Effector memory CD4-positive, alpha-beta T cell (primary cell): ENCODE data around the gene WDR7.
"Not testable (repeated sequence)": the region's sequence is repeated elsewhere in the genome, so short reads cannot be mapped to it uniquely, and the experiment has no call there.

Experiments used
- DNase-seq, 3 donors: peaks; one replicate each; pipeline ENCODE4 v3.0.0-alpha.2; 2020
- H3K27ac ChIP-seq: 2 replicates; pipeline ENCODE4 v1.7.0; 2013; ENCODE audit warnings: mild to moderate bottlenecking, low read length, moderate library complexity; ENCODE audit not compliant: insufficient read depth, poor library complexity, severe bottlenecking
- H3K27me3 ChIP-seq: replicated peaks from 2 replicates; pipeline ENCODE4 v1.7.0; 2013; ENCODE audit warnings: mild to moderate bottlenecking, low read length; ENCODE audit not compliant: insufficient read depth, control insufficient read depth, poor library complexity, severe bottlenecking
- H3K36me3 ChIP-seq: 2 replicates; pipeline ENCODE4 v1.7.0; 2013; ENCODE audit warnings: mild to moderate bottlenecking, low read length, moderate library complexity; ENCODE audit not compliant: control insufficient read depth, insufficient read depth
- H3K4me1 ChIP-seq: 2 replicates; pipeline ENCODE4 v1.7.0; 2013; ENCODE audit warnings: low read length, mild to moderate bottlenecking; ENCODE audit not compliant: control insufficient read depth, insufficient read depth, poor library complexity, severe bottlenecking
- H3K4me3 ChIP-seq: 2 replicates; pipeline ENCODE4 v1.7.0; 2013; ENCODE audit warnings: low read length, low read depth, mild to moderate bottlenecking; ENCODE audit not compliant: insufficient read depth, poor library complexity, severe bottlenecking
- H3K9me3 ChIP-seq: 2 replicates; pipeline ENCODE4 v1.7.0; 2013; ENCODE audit warnings: mild to moderate bottlenecking, low read length, moderate library complexity; ENCODE audit not compliant: control insufficient read depth

WDR7 gene

DNA sequence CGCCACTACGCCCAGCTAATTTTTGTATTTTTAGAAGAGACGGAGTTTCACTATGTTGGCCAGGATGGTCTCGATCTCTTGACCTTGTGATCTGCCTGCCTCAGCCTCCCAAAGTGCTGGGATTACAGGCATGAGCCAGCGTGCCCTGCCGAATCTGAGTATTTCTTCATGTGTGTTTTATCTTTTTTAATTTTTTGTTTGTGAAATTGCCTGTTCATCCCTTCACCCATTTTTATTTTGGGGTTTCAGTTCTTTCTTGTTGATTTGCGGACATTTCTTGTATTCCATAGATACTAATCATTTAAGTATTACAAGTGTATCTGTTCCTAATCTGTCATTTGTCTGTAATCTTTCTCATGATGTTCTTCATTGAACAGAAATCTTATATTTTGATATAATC, 3.1 kb downstream of the WDR7 start:
- not testable (repeated sequence) for H3K4me3 ChIP-seq, H3K9me3 ChIP-seq, DNase-seq, H3K27me3 ChIP-seq, H3K27ac ChIP-seq, H3K36me3 ChIP-seq
- peaks cover 16% of the 10 kb centered on the region for H3K4me1 ChIP-seq

DNA sequence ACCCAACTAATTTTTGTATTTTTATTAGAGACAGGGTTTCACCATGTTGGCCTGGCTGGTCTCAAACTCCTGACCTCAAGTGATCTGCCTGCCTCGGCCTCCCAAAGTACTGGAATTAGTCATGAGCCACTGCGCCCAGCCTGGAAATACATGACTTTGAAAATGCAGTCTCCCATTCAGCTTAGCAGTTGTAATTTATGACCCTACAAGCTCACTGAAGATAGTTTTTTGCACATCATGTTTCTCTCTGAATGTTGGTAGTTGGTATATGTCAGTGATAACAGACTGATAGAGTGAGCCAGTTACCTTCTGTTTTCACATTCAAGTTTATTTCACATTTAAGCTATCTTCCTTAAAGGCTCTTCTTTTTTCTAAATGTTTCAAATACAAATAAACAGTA, 7.1 kb downstream of the WDR7 start:
- Histone ChIP-seq H3K27me3 (no peaks in the 10 kb centered on the region), H3K36me3 (no peaks in the 10 kb centered on the region), H3K4me1 (no peaks in the 10 kb centered on the region), H3K4me3 (no peak overlapping the region), H3K9me3 (no peaks in the 10 kb centered on the region), H3K27ac (no peak overlapping the region)
- DNase-seq, result no peak

- no peaks in the 10 kb centered on the region for H3K36me3 ChIP-seq
- no peaks in the 10 kb centered on the region for H3K4me1 ChIP-seq
- H3K4me3 ChIP-seq, result no peak overlapping the region
- no peak for DNase-seq
- H3K27me3 ChIP-seq, result no peaks in the 10 kb centered on the region
- no peak overlapping the region for H3K27ac ChIP-seq
- no peaks in the 10 kb centered on the region for H3K9me3 ChIP-seq
Measured at GRCh38 chr18:56659111-56659510, 8.0 kb downstream of the WDR7 start.

GRCh38 chr18:56660655-56661054, 9.5 kb downstream of the WDR7 start:
- Histone ChIP-seq H3K9me3 (no peaks in the 10 kb centered on the region), H3K36me3 (no peaks in the 10 kb centered on the region), H3K27me3 (no peaks in the 10 kb centered on the region), H3K27ac (no peak overlapping the region), H3K4me3 (no peak overlapping the region), H3K4me1 (no peaks in the 10 kb centered on the region)
- no peak for DNase-seq

DNA sequence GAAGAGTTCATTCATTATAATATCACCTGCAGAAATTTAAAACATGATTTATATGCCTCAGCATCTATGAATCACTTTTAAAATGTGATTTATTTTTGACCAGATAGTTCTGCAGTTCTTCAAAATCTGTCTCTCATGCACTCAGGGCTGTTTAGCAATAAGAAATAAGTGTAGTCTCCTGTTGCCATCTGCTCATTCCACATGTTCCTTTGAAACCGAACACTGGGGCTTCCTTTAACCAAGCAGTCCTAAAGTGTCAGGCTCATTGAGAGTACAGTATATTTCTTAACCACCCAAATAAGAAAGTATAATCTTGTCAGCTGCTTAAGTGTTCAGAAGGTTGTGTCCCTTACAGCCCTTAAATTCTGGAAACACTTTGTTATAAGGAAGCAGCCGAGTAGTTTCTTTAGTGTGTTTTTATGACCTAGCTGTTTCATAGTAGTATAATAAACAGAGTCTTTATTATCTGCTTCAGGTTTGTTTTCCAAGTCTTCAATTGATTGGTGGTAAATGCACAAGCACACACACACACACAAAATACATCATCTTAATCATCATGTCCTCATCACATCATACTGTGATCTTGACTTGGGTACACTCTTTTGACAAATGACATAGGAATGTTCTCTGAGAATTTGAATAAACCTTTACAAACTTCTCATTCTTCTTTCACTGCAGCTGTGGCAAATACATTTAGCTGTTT, 10.4 kb downstream of the WDR7 start:
- H3K36me3 ChIP-seq, result no peaks in the 10 kb centered on the region
- H3K9me3 ChIP-seq, result no peaks in the 10 kb centered on the region
- H3K4me1 ChIP-seq, result no peaks in the 10 kb centered on the region
- H3K27ac ChIP-seq, result no peak overlapping the region
- no peak for DNase-seq
- no peak overlapping the region for H3K4me3 ChIP-seq
- H3K27me3 ChIP-seq, result no peaks in the 10 kb centered on the region

- H3K27ac ChIP-seq, result no peak overlapping the region
- no peaks in the 10 kb centered on the region for H3K27me3 ChIP-seq
- H3K4me1 ChIP-seq, result no peaks in the 10 kb centered on the region
- no peak for DNase-seq
- H3K4me3 ChIP-seq, result no peak overlapping the region
- H3K36me3 ChIP-seq, result no peaks in the 10 kb centered on the region
- no peaks in the 10 kb centered on the region for H3K9me3 ChIP-seq
Measured at GRCh38 chr18:56662063-56662408, 10.9 kb downstream of the WDR7 start.

- Histone ChIP-seq H3K9me3 (no peaks in the 10 kb centered on the region), H3K36me3 (no peaks in the 10 kb centered on the region), H3K4me3 (no peak overlapping the region), H3K27me3 (no peaks in the 10 kb centered on the region), H3K27ac (no peak overlapping the region), H3K4me1 (no peaks in the 10 kb centered on the region)
- DNase-seq, result no peak
Measured at GRCh38 chr18:56662502-56662901, 11.3 kb downstream of the WDR7 start.

DNA sequence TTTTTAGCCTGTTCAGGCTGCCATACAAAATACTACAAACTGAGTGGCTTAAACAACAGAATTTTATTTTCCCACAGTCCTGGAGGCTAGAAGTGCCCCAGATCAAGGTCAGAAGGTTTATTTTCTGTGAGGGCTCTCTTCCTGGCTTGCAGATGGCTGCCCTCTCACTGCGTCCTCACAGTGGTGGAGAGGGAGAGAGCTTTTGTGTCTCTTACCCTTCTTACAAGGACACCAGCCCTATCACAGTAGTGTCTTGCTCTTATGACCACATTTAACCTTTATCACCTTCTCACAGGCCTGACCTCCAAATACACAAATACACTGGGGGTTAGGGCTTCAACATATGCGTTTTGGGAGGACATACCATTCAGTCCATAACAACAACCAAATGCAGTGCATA, 11.7 kb downstream of the WDR7 start:
- Histone ChIP-seq H3K36me3 (no peaks in the 10 kb centered on the region), H3K4me3 (no peak overlapping the region), H3K9me3 (no peaks in the 10 kb centered on the region), H3K27me3 (no peaks in the 10 kb centered on the region), H3K27ac (no peak overlapping the region), H3K4me1 (no peaks in the 10 kb centered on the region)
- DNase-seq, result no peak

- DNase-seq, result no peak
- no peak overlapping the region for H3K27ac ChIP-seq
- H3K9me3 ChIP-seq, result no peaks in the 10 kb centered on the region
- no peak overlapping the region for H3K4me3 ChIP-seq
- peaks cover 11% of the 10 kb centered on the region for H3K36me3 ChIP-seq
- no peaks in the 10 kb centered on the region for H3K27me3 ChIP-seq
- H3K4me1 ChIP-seq, result no peaks in the 10 kb centered on the region
Measured at GRCh38 chr18:56672391-56672790, 21.2 kb downstream of the WDR7 start.

- DNase-seq, result no peak
- H3K9me3 ChIP-seq, result no peaks in the 10 kb centered on the region
- peaks cover 11% of the 10 kb centered on the region for H3K36me3 ChIP-seq
- H3K27ac ChIP-seq, result no peak overlapping the region
- no peak overlapping the region for H3K4me3 ChIP-seq
- H3K27me3 ChIP-seq, result no peaks in the 10 kb centered on the region
- no peaks in the 10 kb centered on the region for H3K4me1 ChIP-seq
Measured at GRCh38 chr18:56672981-56673380, 21.8 kb downstream of the WDR7 start.
